ENCODE results near the gene LPAR1.

DNA sequence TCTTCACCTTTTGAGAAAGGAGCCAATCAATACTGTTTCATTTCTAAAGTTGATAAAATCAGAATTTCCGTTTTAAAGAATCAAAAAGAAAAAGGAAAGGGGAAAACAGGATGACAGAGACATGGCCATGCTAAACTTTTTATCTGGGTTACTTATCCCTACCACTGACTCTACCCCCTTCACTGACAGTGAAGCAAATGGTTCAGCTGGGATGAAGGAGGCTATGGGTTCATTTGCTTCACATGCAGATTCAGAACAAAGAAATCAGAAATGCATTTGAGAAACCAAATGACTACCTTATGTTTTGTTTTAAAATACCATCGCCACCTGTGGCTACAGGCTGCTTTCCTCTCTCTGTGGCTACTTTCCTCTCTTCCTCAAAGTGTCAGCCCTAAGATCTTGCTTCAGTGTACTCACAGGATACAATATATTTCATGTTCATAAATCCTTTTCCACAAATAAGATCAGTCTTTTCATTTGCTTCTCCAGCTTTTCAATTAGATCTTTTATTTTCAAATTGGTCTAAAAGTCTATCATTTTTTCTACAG is 53.3 kb downstream of the LPAR1 start:
- TF ChIP-seq CTCF (IDR thresholded peaks at IDR 0.05) (no peak), EZH2 (IDR thresholded peaks at IDR 0.05) (no peak)
